GM19193 (cell line): ENCODE measurements around the gene ROBO1.

Experiments used
- POLR2A ChIP-seq: IDR thresholded peaks from 4 replicates; pipeline ENCODE4 v1.6.1; 2011; ENCODE audit not compliant: insufficient read depth, insufficient read length; ENCODE audit errors: extremely low read depth

ROBO1 gene

GRCh38 chr3:79392479-79392878, 375.3 kb downstream of the ROBO1 start:
- TF ChIP-seq POLR2A, result no peak

GRCh38 chr3:79390352-79390751, 377.4 kb downstream of the ROBO1 start:
- TF ChIP-seq POLR2A, result no peak

GRCh38 chr3:79385211-79385610, 382.6 kb downstream of the ROBO1 start:
- no peak for TF ChIP-seq POLR2A

- no peak for TF ChIP-seq POLR2A
Observed at GRCh38 chr3:79383402-79384012, 384.3 kb downstream of the ROBO1 start.

GRCh38 chr3:79380581-79380980, 387.2 kb downstream of the ROBO1 start:
- no peak for TF ChIP-seq POLR2A

GRCh38 chr3:79378064-79378463, 389.7 kb downstream of the ROBO1 start:
- TF ChIP-seq POLR2A, result no peak

GRCh38 chr3:79369306-79369705, 398.5 kb downstream of the ROBO1 start:
- no peak for TF ChIP-seq POLR2A

- no peak for TF ChIP-seq POLR2A
Observed at GRCh38 chr3:79368403-79368802, 399.4 kb downstream of the ROBO1 start.

GRCh38 chr3:79367803-79368202, 400.0 kb downstream of the ROBO1 start:
- TF ChIP-seq POLR2A, result no peak

- no peak for TF ChIP-seq POLR2A
Observed at GRCh38 chr3:79367066-79367465, 400.7 kb downstream of the ROBO1 start.

- TF ChIP-seq POLR2A, result no peak
Observed at GRCh38 chr3:79366414-79366813, 401.4 kb downstream of the ROBO1 start.

- no peak for TF ChIP-seq POLR2A
Observed at GRCh38 chr3:79364784-79365183, 403.0 kb downstream of the ROBO1 start.

GRCh38 chr3:79362571-79363270, 405.1 kb downstream of the ROBO1 start:
- no peak for TF ChIP-seq POLR2A

GRCh38 chr3:79361748-79362378, 405.9 kb downstream of the ROBO1 start:
- no peak for TF ChIP-seq POLR2A

GRCh38 chr3:79358327-79358726, 409.5 kb downstream of the ROBO1 start:
- TF ChIP-seq POLR2A, result no peak

GRCh38 chr3:79354179-79354688, 413.6 kb downstream of the ROBO1 start:
- TF ChIP-seq POLR2A, result no peak

GRCh38 chr3:79351699-79352098, 416.1 kb downstream of the ROBO1 start:
- TF ChIP-seq POLR2A, result no peak
